HG02885 (cell line): ENCODE measurements around the gene CTDSPL.
A peak's percentile ranks its signal among the peaks of the same experiment; 100 is the strongest.

Experiments
- ATAC-seq: cut with Tn5 transposase; IDR thresholded peaks from one replicate; pipeline ENCODE4 v1.9.1; 2021; ENCODE audit warnings: mild to moderate bottlenecking; ENCODE audit not compliant: unreplicated experiment, poor library complexity

The CTDSPL gene

DNA sequence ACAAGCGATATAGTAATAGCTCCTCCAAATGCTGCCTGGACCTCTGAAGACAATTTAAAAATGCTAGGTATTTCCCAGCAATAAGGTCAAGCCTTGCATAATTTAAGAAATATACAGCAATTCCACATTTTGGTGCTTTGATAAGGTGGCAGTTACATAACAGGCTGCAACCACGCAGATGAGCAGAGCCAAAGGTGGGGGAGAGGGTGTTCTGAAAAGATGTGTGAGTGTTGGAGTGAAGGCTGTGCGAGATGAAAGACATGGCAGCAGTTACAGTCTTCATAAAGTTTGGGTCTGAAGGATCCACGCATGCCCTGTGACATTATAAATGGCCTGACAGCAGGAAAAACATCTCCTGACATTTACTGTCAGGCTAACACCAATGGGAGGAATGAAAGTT, 26.1 kb downstream of the CTDSPL start:
- ATAC-seq = no peak

DNA sequence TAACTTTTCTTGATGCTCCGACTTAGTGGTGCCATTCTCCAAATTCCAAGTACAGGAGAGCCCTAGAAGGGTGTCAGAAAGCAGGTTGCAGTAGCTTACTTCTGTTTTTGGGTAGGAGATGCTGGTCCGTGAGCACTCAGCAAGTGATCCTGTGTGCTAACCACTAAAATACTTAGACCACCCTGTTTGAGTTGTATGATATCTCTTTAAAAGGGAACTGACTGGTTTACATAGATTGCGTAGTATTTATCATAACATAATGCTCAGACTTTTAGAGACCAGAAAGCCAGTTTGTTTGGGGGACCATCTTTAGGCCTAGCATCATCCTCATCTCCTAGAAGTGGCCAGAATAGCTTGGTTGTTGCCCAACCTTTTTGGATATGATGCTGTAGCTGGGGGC, 26.7 kb downstream of the CTDSPL start:
- ATAC-seq = no peak

DNA sequence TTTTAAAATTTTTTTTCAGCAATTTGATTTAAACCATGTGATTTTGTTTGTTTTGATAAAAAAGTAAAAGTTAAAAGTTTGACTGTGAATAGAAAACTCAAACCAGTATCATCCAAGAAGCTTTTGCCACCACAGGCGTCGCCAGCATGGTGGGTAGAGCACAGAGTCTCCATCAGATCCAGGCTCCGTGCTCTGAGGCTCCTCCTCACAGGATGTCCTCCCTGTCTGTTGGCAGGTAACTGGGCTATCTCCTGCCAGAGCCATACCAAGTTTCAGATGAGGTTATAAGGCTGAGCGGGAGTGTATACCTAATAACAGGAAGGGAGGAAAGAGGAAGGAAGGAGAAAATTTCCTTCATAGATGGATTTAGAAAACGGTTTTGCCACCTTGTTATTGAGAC, 28.8 kb downstream of the CTDSPL start:
- no peak for ATAC-seq

DNA sequence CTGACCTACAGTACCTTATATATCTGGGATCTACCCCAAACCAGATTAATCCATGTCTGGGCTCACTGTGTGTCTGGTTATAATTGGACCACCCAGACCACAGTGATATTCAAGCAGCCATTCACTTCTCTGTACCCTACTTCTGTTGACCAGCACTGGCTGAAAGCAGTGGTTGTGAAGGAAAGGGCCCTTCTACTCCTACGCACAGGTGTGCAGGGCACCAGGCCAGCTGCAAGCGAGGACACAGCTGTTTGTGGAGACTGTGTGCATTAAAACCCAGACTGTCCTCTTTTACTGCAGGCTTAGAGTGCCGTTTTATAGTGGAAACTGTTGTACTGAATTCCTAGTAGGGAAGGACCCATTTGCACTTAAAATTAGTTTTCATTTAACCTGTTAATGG, 29.5 kb downstream of the CTDSPL start:
- ATAC-seq = peak; percentile 47

DNA sequence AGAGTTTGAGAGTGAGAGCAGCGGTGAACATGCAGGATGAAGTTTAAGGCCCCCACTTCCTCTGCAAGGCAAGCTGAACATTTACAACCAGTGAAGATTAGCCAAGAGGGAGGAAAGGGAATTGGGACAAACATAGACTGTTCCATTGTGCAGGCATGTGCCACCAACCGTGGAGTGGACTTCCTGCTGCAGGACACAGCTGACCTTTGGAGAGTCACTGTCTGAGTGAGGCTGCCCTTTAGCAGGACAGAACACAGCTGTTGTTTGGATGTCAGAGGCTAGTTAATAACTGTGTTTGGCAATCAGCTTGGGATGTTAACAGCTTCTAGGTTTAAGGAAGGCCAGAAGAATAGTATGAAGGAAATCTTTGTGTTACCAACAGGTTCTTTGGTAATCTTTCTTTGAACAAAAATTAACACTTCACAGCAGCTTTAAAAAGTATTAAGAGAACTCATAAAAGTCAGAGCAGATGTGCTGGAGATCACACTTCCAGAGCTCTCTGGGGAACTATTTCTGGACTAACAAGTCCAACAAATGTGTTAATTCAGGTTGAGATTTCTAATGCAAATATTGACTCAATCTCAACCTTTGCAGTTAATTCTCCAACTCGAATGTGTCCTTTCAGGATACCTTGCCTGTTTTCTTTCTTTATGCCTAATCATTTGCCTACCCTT, 31.4 kb downstream of the CTDSPL start:
- no peak for ATAC-seq

DNA sequence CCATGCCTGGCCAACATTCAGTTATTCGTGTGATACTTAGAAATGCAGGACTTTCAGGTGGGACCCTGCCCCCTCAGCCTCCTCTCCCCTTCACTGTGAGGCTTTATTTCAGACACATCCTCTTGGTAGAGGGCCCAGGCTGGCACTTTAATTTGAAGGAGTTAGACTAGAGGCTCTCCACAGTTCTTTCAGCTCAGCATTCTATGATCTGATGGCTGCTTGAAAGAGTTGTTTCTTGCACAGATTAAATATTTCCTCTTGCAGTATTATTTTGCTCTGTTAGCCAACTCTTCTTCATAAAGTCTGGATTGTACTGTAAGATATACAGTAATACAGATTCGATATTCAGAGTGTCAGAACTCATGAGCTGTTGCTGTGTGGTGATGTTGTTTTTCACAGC, 35.1 kb downstream of the CTDSPL start:
- no peak for ATAC-seq

DNA sequence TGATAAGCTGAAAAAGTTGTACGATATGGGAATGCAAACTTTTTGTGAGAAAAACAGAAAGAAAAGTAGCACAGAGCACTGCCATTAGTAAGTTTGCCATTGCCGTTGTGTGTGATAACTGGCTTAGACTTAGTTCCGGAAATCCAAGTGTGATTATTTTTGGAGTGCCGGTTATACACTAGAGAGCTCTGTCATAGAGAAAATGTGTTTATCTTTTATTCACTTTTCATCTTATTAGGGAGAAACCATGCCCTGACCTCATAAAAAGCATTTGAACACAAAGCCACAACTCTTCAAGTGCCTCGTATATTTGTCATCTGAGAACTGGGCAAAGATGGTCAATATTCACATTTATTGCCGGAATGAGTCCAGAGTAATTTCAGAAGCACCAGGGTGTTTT, 36.1 kb downstream of the CTDSPL start:
- no peak for ATAC-seq

DNA sequence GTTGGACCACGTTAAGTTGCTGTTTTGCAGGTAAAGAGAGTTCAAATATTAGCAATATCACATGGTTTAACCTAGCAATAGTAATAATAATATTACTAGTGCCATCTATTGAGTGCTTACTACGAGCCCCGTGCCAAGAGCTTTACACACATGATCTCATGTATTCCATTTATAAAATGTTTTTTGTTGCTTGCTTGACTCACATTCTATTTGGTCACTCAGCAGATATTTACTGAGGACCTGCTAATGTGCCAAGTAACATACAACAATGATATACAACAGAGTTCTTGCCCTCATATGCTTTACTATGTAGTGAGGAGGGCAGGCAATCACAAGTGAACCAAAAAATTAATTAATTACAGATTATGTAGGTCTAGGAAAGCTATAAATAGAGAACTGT, 36.7 kb downstream of the CTDSPL start:
- ATAC-seq = no peak

DNA sequence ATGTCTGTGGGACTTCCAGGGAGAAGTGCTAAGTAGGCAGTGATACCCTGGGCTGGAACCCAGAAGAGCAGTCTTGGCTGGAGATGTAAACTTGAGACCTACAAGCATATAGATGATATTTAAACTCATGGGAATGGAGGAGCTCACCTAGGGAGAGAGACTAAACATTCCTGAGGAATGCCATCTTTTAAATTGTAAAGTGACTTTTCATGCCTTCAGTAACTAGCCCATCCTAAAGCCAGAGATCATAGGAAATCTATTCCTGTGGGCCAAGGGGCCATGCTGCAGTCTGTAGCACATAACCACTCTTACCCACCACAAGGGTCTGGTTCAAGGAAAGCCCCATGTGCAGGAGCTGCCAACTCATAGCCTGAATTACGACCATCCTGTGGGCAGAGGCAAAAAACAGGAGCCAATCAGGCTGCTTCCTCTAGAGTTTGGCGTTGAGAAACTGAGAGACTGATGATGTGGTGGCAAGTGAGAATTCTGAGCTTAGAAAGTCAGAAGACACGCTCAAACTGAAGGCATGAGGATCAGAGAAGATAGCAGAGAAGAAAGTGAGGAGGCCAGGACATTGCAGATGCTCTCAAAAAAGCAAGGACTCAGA, 37.5 kb downstream of the CTDSPL start:
- ATAC-seq = peak; percentile 59

DNA sequence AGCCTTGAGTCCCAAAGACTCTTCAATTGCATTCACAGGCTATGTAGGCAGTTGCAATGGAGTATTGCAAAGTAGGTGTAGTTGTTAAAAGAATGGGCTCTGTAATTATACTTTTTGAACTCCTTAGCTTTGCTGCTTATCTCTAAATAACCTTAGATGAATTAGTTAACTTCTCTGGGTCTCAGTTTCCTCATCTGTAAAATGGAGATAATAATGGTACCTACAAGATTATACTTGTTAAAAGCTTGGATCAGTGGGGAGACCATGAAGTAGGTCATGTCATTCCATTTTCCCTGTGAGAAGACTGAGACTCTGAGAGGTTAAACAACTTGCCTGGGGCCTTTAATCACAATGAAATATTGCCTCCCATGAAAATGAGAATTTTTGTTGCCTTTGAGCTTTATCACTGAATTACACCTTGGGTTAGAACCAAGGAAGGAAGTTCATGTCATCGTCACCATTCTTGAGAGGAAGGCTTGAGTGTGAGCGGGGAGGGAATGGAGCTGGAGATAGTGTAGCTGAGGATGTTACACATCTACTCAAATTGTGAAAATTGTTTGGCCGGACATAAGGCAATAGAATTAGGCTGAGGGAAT, 38.1 kb downstream of the CTDSPL start:
- no peak for ATAC-seq

DNA sequence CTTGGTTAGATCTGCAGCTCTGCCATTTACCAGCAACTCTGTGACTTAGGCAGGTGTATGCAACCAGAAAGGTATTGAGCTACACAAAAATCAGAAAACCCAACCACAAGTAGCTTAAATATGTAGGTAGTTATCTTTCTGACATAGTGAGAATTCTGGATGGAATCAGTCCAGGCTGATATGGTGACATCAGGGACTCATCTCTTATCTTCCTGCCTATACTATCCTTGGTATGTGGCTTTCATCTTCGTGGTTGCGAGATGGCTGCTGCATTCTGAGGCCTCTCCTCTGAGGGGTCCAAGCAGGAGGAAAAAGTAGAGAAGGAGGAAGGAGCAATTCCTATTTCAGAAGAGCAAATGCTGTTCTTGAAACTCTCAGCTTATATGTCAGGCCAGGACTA, 40.0 kb downstream of the CTDSPL start:
- no peak for ATAC-seq

DNA sequence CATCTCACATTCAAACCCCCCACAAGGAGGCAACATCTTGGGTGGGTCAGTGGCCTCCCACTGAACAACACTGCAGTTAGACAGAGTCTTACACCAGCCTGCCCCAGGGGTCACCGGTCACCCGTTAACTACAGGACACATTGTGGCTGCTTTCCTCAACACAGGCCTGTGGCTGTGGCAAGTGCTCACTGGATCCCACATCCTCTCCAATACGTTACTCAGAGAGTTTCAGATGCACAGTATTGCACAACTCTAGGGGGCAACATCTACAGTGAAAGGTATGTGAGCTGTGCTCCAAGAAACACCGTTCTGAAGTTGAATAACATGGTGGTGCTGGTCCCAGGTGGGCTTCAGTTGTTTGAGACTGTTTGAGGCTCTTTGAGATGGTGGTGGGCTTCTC, 41.0 kb downstream of the CTDSPL start:
- ATAC-seq = no peak

DNA sequence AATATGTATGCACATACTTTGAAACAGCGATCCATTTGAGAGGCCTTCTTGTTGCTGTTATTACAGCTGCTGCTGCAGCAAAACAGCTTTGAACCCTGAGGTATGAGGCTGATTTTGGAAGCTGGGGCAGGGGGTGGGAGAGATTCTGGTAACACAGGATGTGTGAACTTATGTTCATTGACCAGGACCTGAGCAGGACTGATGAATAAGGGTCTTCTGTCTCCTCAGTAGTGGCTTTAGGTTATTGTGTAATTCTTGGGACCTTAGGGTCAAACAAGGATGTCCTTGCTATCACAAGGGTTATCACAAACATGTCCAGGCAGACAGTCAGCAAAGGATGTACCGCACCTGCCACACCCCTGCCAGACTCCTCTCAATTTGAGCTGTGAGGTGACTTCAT, 41.6 kb downstream of the CTDSPL start:
- no peak for ATAC-seq

DNA sequence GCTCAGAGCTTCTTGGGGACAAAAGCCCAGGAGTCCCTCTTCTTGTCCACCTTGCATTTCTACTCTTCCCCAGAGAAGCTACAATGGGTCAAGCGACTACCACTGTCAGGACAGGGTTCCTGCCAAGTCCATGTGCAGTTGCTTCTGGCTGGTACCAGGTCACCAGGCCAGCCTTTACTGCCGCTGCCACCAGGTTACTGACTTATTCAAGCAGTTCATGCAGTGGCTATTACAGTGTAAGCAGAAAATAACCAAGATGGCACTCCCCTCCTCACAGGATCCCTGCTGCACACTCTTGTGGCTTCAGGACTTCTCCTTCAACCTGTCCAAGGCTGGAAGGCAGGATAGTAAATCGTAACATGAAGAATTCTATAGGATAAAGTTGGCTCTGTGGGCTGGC, 42.1 kb downstream of the CTDSPL start:
- no peak for ATAC-seq

DNA sequence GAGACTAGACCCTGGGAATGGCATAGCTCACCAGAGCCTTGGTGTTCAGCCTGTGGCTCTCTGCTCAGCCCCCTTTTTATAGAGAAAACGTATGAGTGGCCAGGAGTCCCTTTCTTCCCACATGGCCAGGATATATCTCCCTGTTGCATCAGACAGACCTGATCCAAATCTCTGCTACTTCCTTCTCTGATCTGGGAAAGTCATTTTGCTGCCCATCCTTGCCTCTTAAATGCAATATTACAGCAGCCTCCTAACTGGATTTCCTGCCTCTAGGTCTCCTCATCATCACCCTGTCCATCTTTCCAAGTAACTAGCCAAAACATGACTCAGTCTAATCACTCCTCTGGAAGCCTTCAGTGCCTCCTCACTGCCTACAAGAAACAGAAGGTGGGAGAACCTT, 42.9 kb downstream of the CTDSPL start:
- no peak for ATAC-seq

DNA sequence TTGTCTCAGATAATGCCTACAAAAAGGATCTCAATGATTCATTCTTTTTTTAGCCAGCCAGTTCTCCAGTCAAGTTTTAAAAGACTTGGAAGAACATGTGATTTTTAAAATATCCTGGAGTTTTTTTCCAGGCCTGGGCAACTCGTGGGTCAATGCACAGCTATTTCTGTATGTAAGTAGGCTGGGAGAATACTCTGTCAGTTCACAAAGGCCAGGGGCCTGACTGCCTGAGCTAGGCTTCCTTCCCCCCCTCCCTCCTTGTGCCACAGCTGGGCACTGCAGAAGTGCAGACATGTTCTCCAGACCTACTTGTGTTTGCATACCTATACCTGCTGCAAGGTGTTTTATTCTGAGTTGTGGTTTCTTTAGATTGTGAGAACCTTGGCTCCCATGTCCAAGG, 43.7 kb downstream of the CTDSPL start:
- ATAC-seq = no peak

DNA sequence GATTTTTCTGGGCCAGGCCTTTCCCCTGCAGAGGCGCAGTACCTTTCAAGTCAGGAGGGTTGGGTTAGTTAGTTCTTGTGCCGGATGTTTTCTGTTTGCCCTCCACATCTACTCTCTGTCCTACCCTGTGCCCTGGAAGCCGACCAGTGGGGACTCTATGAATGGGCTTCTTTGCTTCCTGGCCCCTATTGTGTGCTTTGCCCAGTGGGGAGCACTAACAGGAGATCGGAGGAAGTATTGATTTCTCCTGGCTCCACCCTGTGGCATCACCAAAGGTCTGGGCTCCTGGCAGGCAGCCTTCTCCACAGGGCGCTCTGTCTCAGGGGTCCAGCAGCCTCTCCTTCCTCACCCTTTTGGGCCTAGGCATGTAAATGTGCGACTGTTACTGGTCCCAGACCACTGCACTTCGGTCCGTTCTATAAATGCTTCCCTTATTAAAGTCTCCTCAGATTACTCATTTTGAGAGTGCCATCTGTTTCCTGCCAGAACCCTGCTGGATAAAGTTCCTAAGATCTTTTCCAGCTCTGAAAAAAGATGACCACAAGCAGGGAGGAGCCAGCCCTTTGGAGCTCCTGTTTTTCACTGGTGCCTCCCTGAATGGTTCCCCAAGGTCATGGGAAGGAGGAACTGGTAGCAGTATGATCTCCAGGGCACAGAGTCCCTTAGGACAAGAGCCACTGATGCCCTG, 44.5 kb downstream of the CTDSPL start:
- no peak for ATAC-seq

DNA sequence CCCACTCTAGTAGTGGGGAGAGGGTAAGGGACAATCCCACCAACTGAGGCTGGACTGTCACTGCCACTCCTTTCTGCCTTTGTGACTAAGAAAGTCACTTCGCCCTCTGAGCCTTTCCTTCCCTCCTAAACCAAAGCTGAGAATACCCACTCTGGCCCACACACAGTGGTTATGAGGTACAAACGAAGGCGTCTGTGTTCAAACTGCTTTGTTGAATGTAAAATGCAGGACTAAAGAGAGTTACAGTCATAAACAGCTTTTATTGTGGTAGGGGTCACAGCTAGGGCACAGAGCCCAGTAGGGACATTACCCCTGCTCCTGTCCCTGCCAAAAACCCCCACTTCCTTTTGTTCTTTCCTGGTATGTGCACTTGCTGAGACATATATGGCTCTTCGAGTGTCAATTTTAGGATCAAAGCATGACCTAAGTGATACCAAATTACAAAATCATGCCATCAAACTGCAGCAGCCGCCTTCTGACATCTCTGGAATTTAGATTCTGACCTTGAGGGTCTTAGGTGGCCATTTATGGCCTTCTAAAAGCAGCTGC, 45.1 kb downstream of the CTDSPL start:
- peak; percentile 30 for ATAC-seq

DNA sequence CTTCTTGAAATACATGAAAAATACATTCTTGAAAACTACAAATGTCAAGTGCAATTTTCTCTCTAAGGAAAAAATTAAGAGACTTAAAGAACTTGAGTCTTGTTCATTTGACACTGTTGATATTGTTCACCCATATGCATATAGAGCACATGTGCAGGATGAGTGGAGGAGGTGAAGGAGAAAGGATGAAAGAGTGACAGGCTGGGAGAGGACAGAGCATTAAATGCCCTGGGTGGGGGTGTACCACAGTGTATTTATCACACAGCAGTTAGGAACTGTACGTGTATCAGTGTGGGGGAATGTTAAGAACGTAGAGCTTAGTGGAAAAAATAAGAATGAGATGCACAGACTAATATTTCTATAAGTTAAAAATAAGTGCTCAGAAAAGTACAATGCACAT, 45.7 kb downstream of the CTDSPL start:
- ATAC-seq = no peak

DNA sequence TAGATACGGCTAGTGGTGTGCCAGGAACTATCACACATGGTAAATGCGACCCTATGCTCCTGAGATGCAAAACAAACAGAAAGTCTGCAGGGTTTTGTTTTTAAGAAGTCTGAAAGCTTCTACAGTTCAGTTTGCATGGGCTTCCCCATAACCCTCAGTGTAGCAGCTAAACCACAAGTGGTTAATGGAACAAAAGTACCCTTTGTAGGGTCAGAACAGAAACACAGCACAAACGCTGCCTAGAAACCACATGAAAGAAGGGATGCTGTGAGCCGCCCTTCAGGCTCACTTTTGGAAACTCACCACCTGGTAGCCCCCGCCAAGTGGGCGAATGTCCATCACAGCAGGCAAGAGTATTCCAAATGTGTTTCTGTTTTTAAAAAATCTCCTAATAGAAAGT, 46.2 kb downstream of the CTDSPL start:
- ATAC-seq = peak; percentile 92
